Fibroblast of lung (primary cell): ENCODE measurements around the gene TUFT1. TPM values are rescaled to one million over a fixed set of nuclear protein-coding genes. Genes with fewer than 3 reads are reported as not detected.

Experiments used
- DNase-seq, 2 donors: peaks; one replicate each; pipeline versions ENCODE4 v3.0.0 to v3.0.0-alpha.2; 2010; ENCODE audit warnings: low read depth in 2 of 2
- H2AFZ ChIP-seq: 2 replicates; pipeline ENCODE4 v1.5.1; 2012; ENCODE audit warnings: low read length, control low read depth, inconsistent platforms
- H3K27ac ChIP-seq: 2 replicates; pipeline ENCODE4 v1.5.1; 2011; ENCODE audit warnings: low read length, control low read depth; ENCODE audit not compliant: insufficient read depth
- H3K27me3 ChIP-seq: 2 replicates; pipeline ENCODE4 v1.5.1; 2011; ENCODE audit warnings: mild to moderate bottlenecking, low read length; ENCODE audit not compliant: control insufficient read depth, insufficient read depth
- H3K36me3 ChIP-seq: 2 replicates; pipeline ENCODE4 v1.5.1; 2011; ENCODE audit warnings: low read length; ENCODE audit not compliant: control insufficient read depth, insufficient read depth
- H3K4me1 ChIP-seq: 2 replicates; pipeline ENCODE4 v1.5.1; 2011; ENCODE audit warnings: low read length; ENCODE audit not compliant: control insufficient read depth, insufficient read depth; ENCODE audit errors: extremely low read depth
- H3K4me2 ChIP-seq: 2 replicates; pipeline ENCODE4 v1.5.1; 2011; ENCODE audit warnings: low read length, control low read depth; ENCODE audit not compliant: insufficient read depth; ENCODE audit errors: extremely low read depth
- H3K4me3 ChIP-seq, 4 experiments: fragments of 200-600 bp in 1 of 4; sonication (generic) in 1 of 4; replicated peaks in 1 of 4; 2 replicates each; pipeline ENCODE4 v1.5.1; 2011 to 2016; ENCODE audit warnings: low read length in 4 of 4, low read depth in 3 of 4, mild to moderate bottlenecking in 3 of 4, control low read depth in 2 of 4, inconsistent platforms in 1 of 4, mixed read lengths in 1 of 4; ENCODE audit not compliant: insufficient read depth in 1 of 4; ENCODE audit errors: control extremely low read depth in 1 of 4
- H3K79me2 ChIP-seq: 2 replicates; pipeline ENCODE4 v1.5.1; 2012; ENCODE audit warnings: mild to moderate bottlenecking, low read length, inconsistent platforms; ENCODE audit not compliant: control insufficient read depth, insufficient read depth
- H3K9ac ChIP-seq: 2 replicates; pipeline ENCODE4 v1.5.1; 2011; ENCODE audit warnings: mild to moderate bottlenecking, low read length, control low read depth; ENCODE audit not compliant: insufficient read depth
- H3K9me3 ChIP-seq: 2 replicates; pipeline ENCODE4 v1.5.1; 2012; ENCODE audit warnings: low read depth, low read length; ENCODE audit not compliant: control insufficient read depth, insufficient read depth
- H4K20me1 ChIP-seq: 2 replicates; pipeline ENCODE4 v1.5.1; 2011; ENCODE audit warnings: low read length; ENCODE audit not compliant: control insufficient read depth, insufficient read depth; ENCODE audit errors: extremely low read depth
- CTCF ChIP-seq, 2 donors: IDR thresholded peaks in 1 of 2; conservative IDR thresholded peaks in 1 of 2; 1 replicate in 1 of 2; 2 replicates in 1 of 2; pipeline ENCODE4 v1.5.1; 2011 to 2012; ENCODE audit warnings: low read length in 2 of 2, control low read depth in 1 of 2, inconsistent platforms in 1 of 2, low read depth in 1 of 2, mild to moderate bottlenecking in 1 of 2
- EZH2 ChIP-seq: IDR thresholded peaks from 2 replicates; pipeline ENCODE4 v1.5.1; 2012; ENCODE audit warnings: low read length, control low read depth, mild to moderate bottlenecking; ENCODE audit errors: missing control alignments
- polyA plus RNA-seq, 2 donors: library from polyadenylated mRNA; depleted of rRNA in 1 of 2; stranded (reverse) in 1 of 2; unstranded in 1 of 2; fragments of >200 nt; gene quantifications; 2 replicates each; pipeline ENCODE4 v1.2.1, GENCODE V29; 2011 to 2012; ENCODE audit warnings: missing spikeins in 1 of 2
- total RNA-seq: library from RNA; depleted of rRNA; stranded (reverse); fragments of >200 nt; gene quantifications from 2 replicates; pipeline ENCODE4 v1.2.1, GENCODE V29; 2014

The TUFT1 gene
- total and polyA plus RNA-seq, 2 donors (not counting 1 experiment from before 2014, with no cell fraction given) = 18.2 to 24.7 TPM

GRCh38 chr1:151547900-151548230 lies 7.8 kb downstream of the TUFT1 start:
- peak overlapping the region; percentile 55 for H3K4me2 ChIP-seq
- no peak overlapping the region for H3K9ac ChIP-seq
- peak overlapping the region; percentile 50 for H3K27ac ChIP-seq
- no peaks in the 10 kb centered on the region for H3K27me3 ChIP-seq
- H3K9me3 ChIP-seq = no peaks in the 10 kb centered on the region
- H3K4me3 ChIP-seq = peak overlapping the region in 1 of 4 experiments; percentile 9
- peaks cover 34% of the 10 kb centered on the region for H3K4me1 ChIP-seq
- no peaks in the 10 kb centered on the region for H3K79me2 ChIP-seq
- no peaks in the 10 kb centered on the region for H4K20me1 ChIP-seq
- DNase-seq = no peak
- TF ChIP-seq CTCF (conservative IDR thresholded peaks at IDR 0.05 in 1 of 2, IDR thresholded peaks at IDR 0.05 in 1 of 2; ENCODE audit: low read depth in 1 of 2, low read length in 2 of 2) (no peak), EZH2 (no peak)
- no peaks in the 10 kb centered on the region for H3K36me3 ChIP-seq
- H2AFZ ChIP-seq = no peak overlapping the region

GRCh38 chr1:151549199-151549598 lies 9.1 kb downstream of the TUFT1 start:
- H3K27ac ChIP-seq = no peak overlapping the region

GRCh38 chr1:151553659-151554058 lies 13.6 kb downstream of the TUFT1 start:
- Histone ChIP-seq H2AFZ (no peak overlapping the region), H3K9me3 (no peaks in the 10 kb centered on the region), H3K36me3 (no peaks in the 10 kb centered on the region), H3K4me2 (no peak overlapping the region), H4K20me1 (no peaks in the 10 kb centered on the region), H3K9ac (no peak overlapping the region), H3K79me2 (no peaks in the 10 kb centered on the region), H3K27ac (no peak overlapping the region), H3K4me3 (no peak overlapping the region), H3K27me3 (no peaks in the 10 kb centered on the region), H3K4me1 (peaks cover 9% of the 10 kb centered on the region)
- peak; percentile 43 to 89 for DNase-seq
- TF ChIP-seq CTCF (conservative IDR thresholded peaks at IDR 0.05 in 1 of 2, IDR thresholded peaks at IDR 0.05 in 1 of 2; ENCODE audit: low read depth in 1 of 2, low read length in 2 of 2) (no peak), EZH2 (no peak)

More at GRCh38 chr1:151549199-151549598, 9.1 kb downstream of the TUFT1 start:
- DNase-seq = peak in 1 of 2 donors; percentile 17
- Histone ChIP-seq H3K9ac (no peak overlapping the region), H3K4me3 (no peak overlapping the region), H3K36me3 (no peaks in the 10 kb centered on the region), H3K27me3 (no peaks in the 10 kb centered on the region), H3K4me2 (peak overlapping the region; percentile 72), H2AFZ (no peak overlapping the region), H3K9me3 (no peaks in the 10 kb centered on the region), H4K20me1 (no peaks in the 10 kb centered on the region), H3K79me2 (no peaks in the 10 kb centered on the region), H3K4me1 (peaks cover 28% of the 10 kb centered on the region)
- TF ChIP-seq EZH2 = no peak
- TF ChIP-seq CTCF (conservative IDR thresholded peaks at IDR 0.05 in 1 of 2, IDR thresholded peaks at IDR 0.05 in 1 of 2; ENCODE audit: low read depth in 1 of 2, low read length in 2 of 2) = no peak
